KG1 (cell line): ENCODE results near the gene TSR1.

Experiments
- DNase-seq: peaks from one replicate; lab custom pipeline; 2025; lab: John Stamatoyannopoulos, UW

The TSR1 gene

GRCh38 chr17:2279707-2280106 is 56.5 kb downstream of the TSR1 start:
- no peak for DNase-seq

DNA sequence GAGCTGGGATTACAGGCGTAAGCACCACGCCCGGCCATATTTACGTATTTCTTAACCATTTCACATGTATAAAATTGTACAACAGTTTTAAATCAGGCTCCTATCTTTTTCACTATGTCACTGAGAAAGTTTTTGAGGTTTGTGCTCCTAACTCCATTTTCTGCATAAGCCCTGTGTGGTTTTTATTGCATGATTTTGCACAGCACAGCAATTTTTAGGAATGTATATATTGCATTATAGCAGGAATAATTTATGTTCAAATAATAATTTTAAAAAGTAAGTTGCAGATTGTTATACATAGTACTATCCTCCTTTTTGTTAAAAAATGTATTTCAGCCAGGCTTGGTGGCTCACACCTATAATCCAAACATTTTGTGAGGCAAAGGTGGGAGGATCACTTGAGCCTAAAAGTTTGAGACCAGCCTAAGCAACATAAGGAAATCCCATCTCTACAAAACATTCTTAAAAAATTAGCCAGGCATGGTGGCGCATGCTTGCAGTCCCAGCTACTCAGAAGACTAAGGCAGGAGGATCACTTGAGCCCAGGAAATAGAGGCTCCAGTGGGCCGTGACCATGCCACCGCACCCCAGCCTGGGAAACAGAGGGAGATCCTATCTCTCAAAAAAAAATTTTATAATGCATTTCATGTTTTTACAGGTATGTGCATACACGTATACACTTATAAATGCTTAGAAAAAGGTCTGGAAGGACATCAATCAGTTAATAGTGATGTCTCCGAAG is 58.7 kb downstream of the TSR1 start:
- DNase-seq, result no peak

DNA sequence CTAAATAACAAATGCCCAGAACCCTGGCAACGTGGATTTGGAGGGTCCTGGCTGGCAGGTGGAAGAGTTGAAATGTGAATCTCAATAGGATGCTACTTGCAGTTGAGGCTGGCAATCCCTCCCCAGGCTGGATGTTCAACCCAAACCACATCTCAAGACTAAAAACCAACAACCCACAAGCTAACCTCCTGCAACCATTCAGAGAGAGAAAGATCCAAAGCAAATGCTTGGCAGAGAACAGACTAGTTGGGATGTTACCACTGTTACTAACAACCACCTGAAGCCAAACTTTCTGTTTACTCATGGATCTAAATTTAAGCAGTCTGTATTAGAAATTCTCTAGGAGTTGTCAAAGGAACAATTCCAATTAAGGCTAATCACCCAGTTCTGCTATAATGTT is 60.5 kb downstream of the TSR1 start:
- DNase-seq, result no peak

DNA sequence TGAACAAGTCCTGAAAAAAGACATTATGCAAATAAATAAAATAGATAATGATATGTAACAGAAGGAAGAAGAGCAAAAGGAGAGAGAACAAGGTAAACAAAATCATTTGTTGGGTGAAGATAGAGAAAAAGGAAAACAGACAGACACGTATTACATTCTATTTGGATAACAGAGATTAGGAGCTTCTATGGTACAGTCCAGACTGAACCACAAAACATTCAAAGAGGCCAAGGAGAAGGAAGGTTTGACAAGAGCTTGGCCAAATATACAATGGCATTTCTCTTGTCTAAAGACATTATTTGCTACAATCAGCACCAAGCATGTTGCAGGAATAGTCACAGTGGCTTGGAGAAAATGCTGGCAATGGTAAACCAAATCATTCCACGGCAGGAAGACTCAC is 61.8 kb downstream of the TSR1 start:
- no peak for DNase-seq
